ENCODE data around the gene KCNA2.

Gene KCNA2

GRCh38 chr1:110605901-110606656 is at the start of gene KCNA2:
KCNA2 (minus strand) TSS chr1:110606358; CDS start chr1:110604782, 1,576 bp downstream.
- DNase-seq = peak; percentile 86

- DNase-seq = no peak
These were observed 44.5 kb upstream of the KCNA2 start for GRCh38 chr1:110650609-110651008.

GRCh38 chr1:110648417-110648816 is 42.3 kb upstream of the KCNA2 start:
- DNase-seq = no peak

- no peak for DNase-seq
These were observed 41.2 kb upstream of the KCNA2 start for GRCh38 chr1:110647254-110647891.

GRCh38 chr1:110645821-110646735 is 39.9 kb upstream of the KCNA2 start:
- DNase-seq = no peak

- DNase-seq = no peak
These were observed 39.1 kb upstream of the KCNA2 start for GRCh38 chr1:110645211-110645610.

- no peak for DNase-seq
These were observed 37.8 kb upstream of the KCNA2 start for GRCh38 chr1:110643879-110644472.

- no peak for DNase-seq
These were observed 33.7 kb upstream of the KCNA2 start for GRCh38 chr1:110639724-110640386.

GRCh38 chr1:110638556-110638955 is 32.4 kb upstream of the KCNA2 start:
- DNase-seq = no peak

- DNase-seq = no peak
These were observed 31.9 kb upstream of the KCNA2 start for GRCh38 chr1:110638058-110638457.

- DNase-seq = no peak
These were observed 31.3 kb upstream of the KCNA2 start for GRCh38 chr1:110637475-110637874.

- no peak for DNase-seq
These were observed 30.2 kb upstream of the KCNA2 start for GRCh38 chr1:110636149-110636935.

GRCh38 chr1:110635434-110635833 is 29.3 kb upstream of the KCNA2 start:
- DNase-seq = no peak

GRCh38 chr1:110634455-110635311 is 28.5 kb upstream of the KCNA2 start:
- no peak for DNase-seq

- DNase-seq = no peak
These were observed 27.9 kb upstream of the KCNA2 start for GRCh38 chr1:110634086-110634454.

GRCh38 chr1:110633646-110634030 is 27.5 kb upstream of the KCNA2 start:
- DNase-seq = no peak

GRCh38 chr1:110631836-110632620 is 25.9 kb upstream of the KCNA2 start:
- DNase-seq = no peak

- peak; percentile 89 for DNase-seq
These were observed 24.9 kb upstream of the KCNA2 start for GRCh38 chr1:110630839-110631663.
